ENCODE results near the gene SF1.

SF1 gene

DNA sequence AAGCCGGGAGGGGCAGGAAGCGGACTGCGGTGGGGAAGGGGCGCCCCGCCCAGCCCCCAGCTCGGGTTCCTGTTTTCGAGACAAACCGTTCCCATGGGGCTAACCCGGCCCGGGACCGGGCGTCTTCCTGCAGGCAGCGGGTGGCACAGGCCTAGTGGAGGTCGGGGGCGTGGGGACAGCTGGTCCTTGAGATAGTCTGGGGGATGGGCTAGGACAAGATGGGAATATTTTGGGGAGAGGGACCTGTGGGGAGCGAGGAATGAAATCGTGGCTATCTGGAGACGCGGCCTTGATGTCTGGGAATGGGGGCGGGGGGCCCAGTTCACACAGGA lies 33.2 kb downstream of the SF1 start:
- DNase-seq (ENCODE audit: low read depth in 3 of 3), result no peak

- no peak for DNase-seq (ENCODE audit: low read depth in 3 of 3)
Observed at GRCh38 chr11:64744544-64745188, 33.7 kb downstream of the SF1 start.

DNA sequence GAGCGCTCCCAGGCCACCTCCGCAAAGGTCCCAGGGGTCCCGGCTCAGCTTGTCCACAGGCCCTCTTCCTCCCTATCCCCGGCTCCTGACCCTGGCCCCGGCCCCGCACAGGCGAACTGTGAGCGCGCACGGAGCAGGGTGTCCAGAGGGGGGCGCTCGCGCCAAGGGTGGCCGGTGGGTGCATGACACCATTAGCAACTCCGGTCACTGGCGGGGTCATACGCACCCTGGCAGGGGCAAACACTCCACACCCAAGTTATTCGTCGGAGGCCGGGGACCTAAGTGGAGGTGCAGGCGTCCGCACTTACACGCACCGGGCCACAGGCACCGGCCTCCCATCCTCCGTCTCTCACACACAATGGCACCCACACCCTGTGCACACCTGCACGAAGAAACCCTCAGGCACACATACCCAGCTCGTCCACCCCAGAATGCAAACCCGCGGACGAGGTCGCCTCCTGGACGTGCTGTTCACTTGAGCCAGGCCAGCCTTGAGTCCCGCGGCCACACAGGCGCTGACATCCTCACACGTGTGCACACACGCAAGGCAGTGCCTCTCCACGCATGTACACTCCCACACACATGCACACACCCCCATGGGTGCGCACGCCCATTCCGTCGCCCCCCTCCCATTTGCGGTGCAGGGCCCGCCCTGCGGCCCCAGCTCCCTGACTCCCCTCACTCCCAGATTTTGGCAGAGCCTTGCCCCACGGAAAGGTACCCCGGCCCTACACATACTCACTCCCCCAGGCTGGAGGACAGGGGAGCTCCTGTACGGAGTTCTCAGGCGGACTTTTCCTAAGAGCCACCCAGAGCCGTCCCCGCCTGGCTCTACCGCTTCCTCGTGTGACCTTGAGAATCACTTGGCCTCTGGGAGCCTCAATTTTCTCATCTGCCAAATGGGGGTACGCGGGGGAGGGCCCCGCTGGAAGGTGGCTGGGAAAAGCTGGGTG lies 34.5 kb downstream of the SF1 start, which contains the start of gene RASGRP2:
RASGRP2 (minus strand) TSS at position 552 of the 953 bp plus-strand sequence. CDS start 1,276 bp downstream, outside the sequence.
- peak in 2 of 3 donors; percentile 54 to 80 for DNase-seq (ENCODE audit: low read depth in 3 of 3)

GRCh38 chr11:64742889-64743590 lies 35.3 kb downstream of the SF1 start:
- DNase-seq (ENCODE audit: low read depth in 3 of 3), result peak; percentile 50 to 71 (median 65)

DNA sequence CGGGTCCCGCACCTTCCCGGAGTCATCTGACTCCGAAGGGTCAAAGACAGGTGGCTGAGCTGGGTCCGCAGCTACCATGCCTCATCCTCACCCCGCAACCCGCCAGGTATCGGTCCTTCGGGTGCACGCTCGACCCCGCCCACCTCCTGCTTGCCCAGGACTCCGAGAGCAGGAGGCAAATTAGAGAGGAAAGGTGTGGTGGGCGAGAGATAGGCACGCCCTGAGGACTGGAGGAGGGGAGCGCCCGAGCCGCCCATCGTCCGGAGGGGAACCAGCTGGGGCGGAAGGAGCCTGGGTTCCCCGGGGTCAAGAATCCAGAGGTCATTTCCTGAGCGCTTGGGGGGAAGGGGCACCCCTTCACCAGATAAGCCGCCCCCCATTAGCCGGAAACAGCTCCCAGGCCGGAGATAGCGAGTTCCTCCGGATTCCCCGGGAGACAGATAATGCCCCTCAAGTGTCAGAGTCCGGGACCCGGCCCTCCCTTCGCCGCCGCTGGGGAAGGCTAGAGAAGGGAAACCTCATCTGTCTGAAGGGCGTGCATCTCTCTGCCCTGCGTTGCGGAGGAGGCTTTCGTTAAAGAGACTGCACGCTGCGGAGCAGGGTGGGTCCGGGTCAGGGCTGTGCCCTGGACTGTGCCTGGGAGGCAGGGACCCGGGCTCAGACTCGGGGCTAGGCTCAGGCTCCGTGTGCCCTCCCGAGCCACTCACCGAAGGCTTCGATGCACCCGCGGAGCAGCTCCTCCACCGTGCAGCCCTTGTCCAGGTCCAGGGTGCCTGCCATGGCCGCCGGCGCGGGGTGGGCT lies 36.1 kb downstream of the SF1 start:
- DNase-seq (ENCODE audit: low read depth in 3 of 3), result no peak

DNA sequence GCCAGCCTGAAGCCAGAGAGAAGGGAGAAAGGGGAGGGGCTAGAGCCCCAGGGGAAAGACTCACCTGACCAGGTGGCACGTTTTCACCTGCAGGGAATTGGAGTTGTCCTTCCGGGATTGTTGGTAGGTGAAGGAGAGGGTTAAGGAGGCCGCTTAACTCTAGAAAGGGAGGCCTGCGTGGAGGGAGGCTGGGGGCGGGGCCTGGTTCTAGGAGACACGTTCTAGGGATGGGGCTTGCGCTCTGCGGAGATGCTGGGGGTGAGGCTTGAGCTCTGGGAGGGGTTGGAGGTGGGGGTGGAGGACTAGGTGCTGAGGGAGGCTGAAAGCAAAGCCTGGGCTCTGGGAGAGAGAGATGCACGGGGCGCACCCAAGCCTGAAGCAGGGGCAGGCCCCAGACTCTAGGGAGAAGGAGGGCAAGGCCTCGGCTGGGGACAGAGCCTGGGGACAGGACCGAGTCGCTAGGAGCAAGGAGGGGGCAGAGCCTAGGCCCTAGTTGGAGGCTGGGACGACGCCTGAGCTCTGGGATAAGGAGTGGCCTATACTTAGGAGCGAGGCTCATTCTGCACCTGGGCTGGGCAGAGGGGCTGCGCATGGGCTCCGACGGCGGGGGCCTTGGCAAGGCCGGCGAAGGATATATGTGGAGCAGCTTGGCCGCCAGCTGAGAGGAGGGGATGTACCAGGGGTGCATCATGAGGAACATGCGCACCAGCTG lies 36.8 kb downstream of the SF1 start:
- no peak for DNase-seq (ENCODE audit: low read depth in 3 of 3)

DNA sequence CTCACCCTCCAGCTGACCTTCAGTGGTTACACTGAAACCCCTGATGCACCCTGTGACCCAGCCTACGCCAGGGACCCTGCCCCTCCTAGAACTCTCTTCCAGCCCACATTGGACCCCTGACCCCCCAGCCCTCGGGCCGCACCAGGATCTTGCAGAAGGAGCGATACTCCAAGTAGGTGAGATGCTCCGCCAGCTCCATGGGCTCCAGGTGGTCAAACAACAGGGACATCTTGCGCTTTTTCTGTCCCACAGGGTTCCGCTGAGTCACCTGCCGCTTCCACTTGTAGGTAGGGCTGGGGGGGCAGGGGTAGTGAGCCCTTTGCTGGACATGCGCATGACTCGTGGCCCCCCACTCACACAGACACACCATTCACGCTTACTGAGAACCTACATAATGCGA lies 38.5 kb downstream of the SF1 start:
- DNase-seq (ENCODE audit: low read depth in 3 of 3), result no peak

DNA sequence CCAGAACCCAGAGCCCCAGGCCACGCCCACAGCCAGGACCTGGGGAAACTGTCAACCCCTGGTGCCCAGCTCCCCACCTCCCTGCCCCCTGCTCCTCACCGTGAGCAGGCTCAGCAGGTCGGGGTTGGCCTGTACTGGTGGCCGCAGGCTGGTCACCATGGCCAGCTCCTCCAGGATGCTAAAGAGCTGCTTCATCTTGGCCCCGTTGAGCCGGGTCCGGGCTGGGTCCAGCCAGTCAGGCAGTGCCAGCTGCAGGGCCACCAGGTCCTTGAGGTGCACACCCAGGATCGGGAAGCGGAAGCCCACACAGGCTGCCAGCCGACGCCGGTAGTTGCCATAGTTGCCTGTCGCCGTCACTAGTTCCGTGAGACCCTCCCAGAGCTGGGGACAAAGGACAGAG lies 41.7 kb downstream of the SF1 start:
- DNase-seq (ENCODE audit: low read depth in 3 of 3), result no peak

- DNase-seq (ENCODE audit: low read depth in 3 of 3), result no peak
Observed at GRCh38 chr11:64735725-64736259, 42.5 kb downstream of the SF1 start.

- no peak for DNase-seq (ENCODE audit: low read depth in 3 of 3)
Observed at GRCh38 chr11:64734811-64735724, 43.3 kb downstream of the SF1 start.

DNA sequence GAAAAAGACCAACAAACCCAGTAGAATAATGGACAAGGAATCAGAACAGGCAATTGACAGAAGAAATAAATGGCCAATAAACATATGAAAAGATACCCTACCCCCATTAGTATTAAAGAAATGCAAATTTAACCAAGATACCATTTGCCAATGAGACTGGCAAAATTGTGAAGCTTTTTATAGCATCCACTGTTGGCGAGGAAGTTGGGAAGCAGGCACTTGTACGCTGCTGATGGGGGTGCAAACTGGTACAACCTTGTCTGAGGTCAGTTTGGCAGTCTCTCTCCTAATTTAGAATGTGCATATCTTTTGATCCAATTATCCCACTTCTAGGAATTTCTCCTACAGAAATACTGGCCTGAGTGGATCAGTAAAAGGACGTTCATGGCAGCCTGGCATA lies 46.7 kb downstream of the SF1 start:
- DNase-seq (ENCODE audit: low read depth in 3 of 3), result no peak

- DNase-seq (ENCODE audit: low read depth in 3 of 3), result no peak
Observed at GRCh38 chr11:64729851-64730382, 48.4 kb downstream of the SF1 start.

DNA sequence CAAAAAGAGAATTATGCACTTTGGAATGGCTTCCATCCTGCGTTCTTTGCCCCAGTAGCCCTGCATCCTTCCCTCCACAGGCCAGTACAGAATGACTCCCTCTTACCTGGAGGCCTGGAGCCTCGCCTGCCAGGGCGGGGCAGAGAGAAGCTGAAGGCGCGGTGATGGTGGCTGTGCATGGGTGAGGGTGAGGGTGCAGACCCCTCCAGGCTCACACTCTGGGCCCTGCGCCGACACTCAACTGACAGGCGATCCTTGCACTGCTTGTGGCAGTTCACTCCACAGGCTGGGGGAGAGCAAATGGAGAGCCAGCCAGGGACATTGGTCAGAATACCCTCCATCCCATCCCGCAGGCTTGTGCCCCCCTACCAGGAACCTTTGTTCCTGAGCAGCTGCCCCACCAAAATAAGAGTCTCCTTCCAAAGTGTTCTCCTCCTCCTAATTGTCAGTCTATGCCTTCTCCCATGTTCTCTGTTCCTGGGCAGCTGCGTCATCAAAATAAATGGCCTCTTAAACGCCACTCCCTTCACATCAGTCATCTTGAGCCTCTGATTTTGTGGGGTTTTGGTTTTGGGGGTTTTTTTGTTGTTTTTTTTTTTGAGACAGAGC lies 49.5 kb downstream of the SF1 start:
- DNase-seq (ENCODE audit: low read depth in 3 of 3), result no peak

- DNase-seq (ENCODE audit: low read depth in 3 of 3), result no peak
Observed at GRCh38 chr11:64726867-64727530, 51.3 kb downstream of the SF1 start.

DNA sequence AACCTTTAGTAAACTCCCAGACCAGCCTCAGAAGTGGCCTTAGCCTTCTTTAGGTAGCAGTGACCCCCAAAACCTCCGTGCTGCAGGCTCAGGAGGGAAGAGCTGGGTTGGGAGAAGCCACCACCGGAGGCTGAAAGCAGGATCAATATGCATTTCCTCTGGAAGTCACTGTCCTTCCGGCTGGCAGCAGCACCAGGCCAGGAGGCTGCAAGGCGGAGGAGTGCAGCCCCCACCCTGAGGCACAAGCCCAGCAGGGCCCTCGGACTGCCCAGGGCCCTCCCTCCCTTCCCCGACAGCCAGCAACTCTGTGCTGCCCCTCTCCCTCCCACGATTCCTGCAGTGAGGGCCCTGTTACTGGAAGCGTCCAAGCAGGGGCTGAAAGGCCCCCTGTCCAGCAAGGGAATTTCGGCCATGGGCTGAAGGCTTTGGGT lies 52.1 kb downstream of the SF1 start:
- no peak for DNase-seq (ENCODE audit: low read depth in 3 of 3)

DNA sequence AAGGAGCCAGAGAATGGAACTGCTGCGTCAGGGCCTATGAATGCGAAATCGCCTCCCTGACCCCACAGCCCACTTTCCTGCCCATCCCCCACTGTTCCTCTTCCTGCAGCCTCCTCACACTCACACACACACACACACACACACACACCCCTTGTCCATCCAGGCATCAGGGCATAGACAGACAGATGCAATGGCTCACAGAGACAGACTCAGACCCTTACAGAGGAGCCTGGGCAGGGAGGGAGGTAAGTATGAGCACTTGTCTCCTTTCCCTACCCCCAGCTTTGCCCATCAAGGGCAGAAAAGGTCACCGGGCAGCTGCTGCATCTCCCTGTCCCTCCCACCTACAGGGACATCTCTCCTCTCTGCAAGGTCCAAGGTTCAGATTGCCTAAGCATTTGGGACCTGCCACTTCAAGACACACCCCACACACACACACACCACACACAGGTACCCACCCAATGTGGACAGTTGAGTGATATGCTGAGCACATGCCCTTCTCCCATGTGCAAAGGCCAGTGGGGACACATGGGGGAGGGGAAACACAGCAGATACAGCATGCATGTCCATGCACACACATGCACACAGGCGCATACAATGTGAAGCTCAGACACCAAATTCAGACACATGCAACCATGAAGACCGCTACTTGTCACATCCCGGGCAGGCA lies 53.3 kb downstream of the SF1 start:
- no peak for DNase-seq (ENCODE audit: low read depth in 3 of 3)

DNA sequence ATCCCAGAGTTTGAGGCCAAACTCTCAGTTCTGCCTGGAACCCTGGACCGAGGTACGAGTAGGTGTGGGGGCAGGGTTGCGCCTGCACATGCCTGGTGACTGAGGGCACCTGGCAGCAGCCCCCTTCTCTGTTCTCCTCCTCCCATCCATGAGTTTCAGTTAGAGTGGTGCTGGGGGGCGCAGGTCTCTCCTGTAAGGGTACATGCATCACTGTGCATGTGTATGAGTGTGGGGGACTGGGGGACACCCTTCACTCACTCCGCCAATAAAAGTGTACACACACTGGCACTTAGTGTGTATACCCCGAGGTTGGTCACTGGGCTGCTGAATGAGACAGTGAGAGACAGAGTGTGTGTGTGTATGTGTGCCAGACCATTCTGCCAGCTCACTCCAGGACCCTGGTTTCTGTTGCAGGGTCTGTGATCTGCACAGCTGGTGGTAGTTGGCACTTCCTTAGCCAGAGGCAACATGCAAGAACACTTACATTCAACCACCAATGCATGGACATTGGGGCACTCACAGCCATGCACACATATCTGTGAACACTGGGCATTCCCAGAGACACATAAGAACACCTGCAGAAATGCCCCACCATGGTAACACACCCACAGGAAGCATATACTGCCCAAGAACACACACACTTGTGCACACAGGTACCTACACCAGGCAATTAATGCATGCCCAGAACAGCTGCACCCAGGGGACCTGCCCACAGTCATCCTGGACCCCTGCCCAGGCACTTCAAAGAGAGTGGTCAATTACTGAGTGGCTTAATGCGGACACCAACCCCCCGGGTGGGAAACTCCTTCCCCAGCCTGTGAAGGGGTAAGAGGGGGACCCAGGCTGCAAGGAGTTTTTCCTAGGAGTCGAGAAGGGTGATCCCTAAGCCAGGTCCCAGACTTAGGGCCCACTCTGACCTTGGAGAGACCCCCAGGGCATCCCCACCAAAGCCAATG lies 54.2 kb downstream of the SF1 start:
- DNase-seq (ENCODE audit: low read depth in 3 of 3), result no peak

Data from stimulated activated CD4-positive, alpha-beta T cell treated with anti-CD3 and anti-CD28 coated beads, TNF-alpha, amount 100 ng/mL, for 48 hours (primary cell).